Smooth muscle cell (in vitro differentiated cells): ENCODE results near the gene CTNNA3. TPM values are rescaled to one million over a fixed set of nuclear protein-coding genes. Genes with fewer than 3 reads are reported as not detected.

Source experiments
- DNase-seq: peaks from one replicate; lab custom pipeline; 2025; ENCODE audit not compliant: unreplicated experiment; lab: John Stamatoyannopoulos, UW
- H2AFZ ChIP-seq: fragments of 200-600 bp; sonication (generic); 2 replicates; pipeline ENCODE4 v1.6.0; 2016; ENCODE audit warnings: antibody characterized with exemption, low read depth, mild to moderate bottlenecking
- H3F3A ChIP-seq: fragments of 200-600 bp; sonication (generic); 2 replicates; pipeline ENCODE4 v1.6.0; 2017; ENCODE audit warnings: antibody characterized with exemption, low read depth
- H3K27ac ChIP-seq: fragments of 200-600 bp; sonication (generic); 2 replicates; pipeline ENCODE4 v1.5.1; 2016; ENCODE audit warnings: low read depth, mild to moderate bottlenecking
- H3K27me3 ChIP-seq: fragments of 200-600 bp; sonication (generic); 2 replicates; pipeline ENCODE4 v1.6.1; 2016; ENCODE audit warnings: low read depth, mild to moderate bottlenecking
- H3K36me3 ChIP-seq: fragments of 200-600 bp; sonication (generic); 2 replicates; pipeline ENCODE4 v1.5.1; 2016; ENCODE audit warnings: low read depth
- H3K4me1 ChIP-seq: fragments of 200-600 bp; sonication (generic); 2 replicates; pipeline ENCODE4 v1.5.1; 2016; ENCODE audit warnings: low read depth
- H3K4me2 ChIP-seq: fragments of 200-600 bp; sonication (generic); 2 replicates; pipeline ENCODE4 v1.6.0; 2016; ENCODE audit warnings: mild to moderate bottlenecking
- H3K4me3 ChIP-seq: fragments of 200-600 bp; sonication (generic); 2 replicates; pipeline ENCODE4 v1.5.1; 2016; ENCODE audit warnings: mild to moderate bottlenecking
- H3K79me2 ChIP-seq: fragments of 200-600 bp; sonication (generic); 2 replicates; pipeline ENCODE4 v1.6.0; 2016; ENCODE audit warnings: low read depth, mild to moderate bottlenecking
- H3K9ac ChIP-seq: fragments of 200-600 bp; sonication (generic); 2 replicates; pipeline ENCODE4 v1.6.0; 2016; ENCODE audit warnings: low read depth
- H3K9me3 ChIP-seq: fragments of 200-600 bp; sonication (generic); replicated peaks from 2 replicates; pipeline ENCODE4 v1.5.1; 2016; ENCODE audit warnings: low read depth
- H4K20me1 ChIP-seq: fragments of 200-600 bp; sonication (generic); 2 replicates; pipeline ENCODE4 v1.6.0; 2016; ENCODE audit warnings: low read depth
- CTCF ChIP-seq: fragments of 200-600 bp; sonication (generic); IDR thresholded peaks from 2 replicates; pipeline ENCODE4 v1.5.1; 2017; ENCODE audit warnings: borderline replicate concordance, mild to moderate bottlenecking, antibody characterized with exemption; ENCODE audit not compliant: insufficient read depth, poor library complexity, severe bottlenecking
- WGBS: methylation state at CpG from one replicate; pipeline ENCODE4 v1.1.7; 2016; ENCODE audit warnings: low lambda C conversion rate; 5-methylcytosine and 5-hydroxymethylcytosine counted together
- polyA plus RNA-seq: library from polyadenylated mRNA; unstranded; fragments of >200 nt; fragmentation: Nextera tagmentation; extraction: Ambion mirVana; gene quantifications from 2 replicates; pipeline ENCODE4 v1.2.1, GENCODE V29; 2016
- total RNA-seq: library from RNA; depleted of rRNA; stranded (reverse); fragments of >200 nt; gene quantifications from 2 replicates; pipeline ENCODE4 v1.2.3, GENCODE V29; 2014

Gene CTNNA3
- total and polyA plus RNA-seq, 2 experiments from 2014 or later: 1.3 TPM; not detected in 1

DNA sequence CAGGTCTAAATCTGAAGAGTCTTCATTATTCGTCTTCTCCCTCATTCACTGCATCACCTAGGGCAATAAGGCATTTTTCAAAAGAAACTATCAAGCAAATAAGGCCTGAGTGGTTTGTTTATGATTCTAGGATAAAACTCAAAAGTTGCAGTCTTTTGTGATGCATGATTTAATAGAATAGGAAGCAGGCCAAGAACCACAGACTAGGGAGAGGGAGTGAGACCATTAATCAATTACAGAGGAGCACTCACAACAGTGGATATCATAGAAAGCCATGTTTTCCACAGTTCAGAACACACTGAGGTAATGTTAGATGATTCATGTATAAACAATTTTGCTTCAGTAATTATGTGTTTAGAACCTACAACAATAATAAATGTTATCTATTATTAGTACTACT, 858.0 kb downstream of the CTNNA3 start:
- no peak overlapping the region for H3K4me2 ChIP-seq
- H3K27ac ChIP-seq: no peak overlapping the region

GRCh38 chr10:66837335-66837734, 858.7 kb downstream of the CTNNA3 start:
- Histone ChIP-seq H3K27me3 (no peaks in the 10 kb centered on the region), H3K4me3 (no peak overlapping the region), H3K79me2 (no peaks in the 10 kb centered on the region), H3K9ac (no peak overlapping the region), H3K4me1 (peaks cover 20% of the 10 kb centered on the region), H3F3A (no peaks in the 10 kb centered on the region), H2AFZ (no peak overlapping the region), H3K4me2 (no peak overlapping the region), H4K20me1 (no peaks in the 10 kb centered on the region), H3K9me3 (no peaks in the 10 kb centered on the region), H3K27ac (no peak overlapping the region), H3K36me3 (no peaks in the 10 kb centered on the region)
- WGBS: 81% methylated on average over 2 of the region's 2 CpGs
- no peak for TF ChIP-seq CTCF
- no peak for DNase-seq

More for the DNA sequence above, 858.0 kb downstream of the CTNNA3 start:
- WGBS: 94% methylated on average over 1 of the region's 1 CpG
- Histone ChIP-seq H3K27me3 (no peaks in the 10 kb centered on the region), H3F3A (no peaks in the 10 kb centered on the region), H3K9me3 (no peaks in the 10 kb centered on the region), H4K20me1 (no peaks in the 10 kb centered on the region), H3K9ac (no peak overlapping the region), H2AFZ (no peak overlapping the region), H3K4me3 (no peak overlapping the region), H3K4me1 (peaks cover 18% of the 10 kb centered on the region), H3K36me3 (no peaks in the 10 kb centered on the region), H3K79me2 (no peaks in the 10 kb centered on the region)
- no peak for DNase-seq
- TF ChIP-seq CTCF: no peak

DNA sequence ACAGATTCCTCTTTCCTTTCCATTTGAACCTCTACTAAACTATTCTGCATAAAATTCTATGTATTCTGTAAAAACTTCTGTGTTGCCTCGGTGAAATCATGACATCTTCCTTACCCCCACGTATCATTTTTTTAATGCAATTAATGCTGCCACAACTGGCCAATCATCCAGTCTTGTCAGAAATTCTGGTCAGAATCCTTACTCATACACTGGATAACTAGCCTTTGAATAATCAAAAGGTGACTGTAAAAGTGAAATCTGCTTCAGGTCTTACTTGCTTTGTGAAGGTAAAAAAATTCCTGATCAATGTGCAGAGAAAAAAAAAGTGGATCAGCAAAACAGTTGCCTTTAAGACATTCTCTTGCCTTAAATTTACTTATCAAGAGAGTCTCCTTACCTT, 859.2 kb downstream of the CTNNA3 start:
- Histone ChIP-seq H3F3A (no peaks in the 10 kb centered on the region), H3K4me2 (peak overlapping the region; percentile 26), H3K4me1 (peaks cover 20% of the 10 kb centered on the region), H3K27ac (peak overlapping the region; percentile 53), H3K9ac (no peak overlapping the region), H2AFZ (no peak overlapping the region), H3K9me3 (no peaks in the 10 kb centered on the region), H3K36me3 (no peaks in the 10 kb centered on the region), H3K27me3 (no peaks in the 10 kb centered on the region), H4K20me1 (no peaks in the 10 kb centered on the region), H3K4me3 (no peak overlapping the region), H3K79me2 (no peaks in the 10 kb centered on the region)
- WGBS: 93% methylated on average over 2 of the region's 2 CpGs
- TF ChIP-seq CTCF: no peak
- DNase-seq: no peak

DNA sequence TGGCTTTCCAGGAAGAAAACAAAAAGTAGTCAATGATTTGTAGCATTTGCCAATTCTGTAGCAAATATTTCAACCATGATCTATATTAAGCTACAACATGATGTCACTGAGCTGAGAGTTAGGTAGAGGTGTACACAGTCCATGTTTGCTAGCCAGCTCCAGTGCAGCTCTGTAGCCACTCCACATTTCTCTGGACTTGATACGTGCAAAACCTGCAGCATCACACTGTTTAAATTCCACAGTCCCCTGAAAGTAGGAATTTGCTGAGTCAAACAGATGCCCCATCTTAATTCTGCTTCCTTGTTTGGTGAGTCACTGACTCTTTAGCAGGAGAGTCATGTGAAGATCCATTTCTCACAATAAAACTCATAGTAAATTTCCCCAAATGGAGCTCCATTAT, 859.9 kb downstream of the CTNNA3 start:
- H3K36me3 ChIP-seq: no peaks in the 10 kb centered on the region
- peak overlapping the region; percentile 70 for H3K27ac ChIP-seq
- WGBS: 0% methylated on average over 1 of the region's 1 CpG
- H3F3A ChIP-seq: no peaks in the 10 kb centered on the region
- no peak for DNase-seq
- H3K4me1 ChIP-seq: peaks cover 20% of the 10 kb centered on the region
- no peak for TF ChIP-seq CTCF
- H2AFZ ChIP-seq: no peak overlapping the region
- no peaks in the 10 kb centered on the region for H4K20me1 ChIP-seq
- no peak overlapping the region for H3K9ac ChIP-seq
- H3K9me3 ChIP-seq: no peaks in the 10 kb centered on the region
- H3K27me3 ChIP-seq: no peaks in the 10 kb centered on the region
- no peaks in the 10 kb centered on the region for H3K79me2 ChIP-seq
- H3K4me2 ChIP-seq: peak overlapping the region; percentile 26
- H3K4me3 ChIP-seq: no peak overlapping the region
